Sigmoid colon (tissue), 4 donors: ENCODE results near the gene SEC61A1.

Source experiments
- EP300 ChIP-seq, 4 donors: sonication (generic); formaldehyde crosslinking; IDR thresholded peaks; one replicate each; pipeline ENCODE4 v1.6.1; 2017; ENCODE audit warnings: antibody characterized with exemption in 4 of 4
- POLR2A ChIP-seq, 2 donors: fragments of 450-650 bp; IDR thresholded peaks; one replicate each; pipeline ENCODE4 v1.6.1; 2016; ENCODE audit warnings: antibody characterized with exemption in 2 of 2, mild to moderate bottlenecking in 2 of 2, moderate library complexity in 2 of 2
- POLR2AphosphoS5 ChIP-seq, 4 donors: sonication (generic); formaldehyde crosslinking; IDR thresholded peaks; one replicate each; pipeline ENCODE4 v1.6.1; 2017; ENCODE audit warnings: antibody characterized with exemption in 4 of 4
- TF ChIP-seq, protein P1 (sequence below), 4 experiments: fragments of 450-650 bp in 3 of 4; fragments of 200-600 bp in 1 of 4; IDR thresholded peaks; one replicate each; pipeline ENCODE4 v1.5.1; 2016 to 2019; ENCODE audit warnings: antibody characterized with exemption in 4 of 4, mild to moderate bottlenecking in 3 of 4, moderate library complexity in 2 of 4

DNA sequence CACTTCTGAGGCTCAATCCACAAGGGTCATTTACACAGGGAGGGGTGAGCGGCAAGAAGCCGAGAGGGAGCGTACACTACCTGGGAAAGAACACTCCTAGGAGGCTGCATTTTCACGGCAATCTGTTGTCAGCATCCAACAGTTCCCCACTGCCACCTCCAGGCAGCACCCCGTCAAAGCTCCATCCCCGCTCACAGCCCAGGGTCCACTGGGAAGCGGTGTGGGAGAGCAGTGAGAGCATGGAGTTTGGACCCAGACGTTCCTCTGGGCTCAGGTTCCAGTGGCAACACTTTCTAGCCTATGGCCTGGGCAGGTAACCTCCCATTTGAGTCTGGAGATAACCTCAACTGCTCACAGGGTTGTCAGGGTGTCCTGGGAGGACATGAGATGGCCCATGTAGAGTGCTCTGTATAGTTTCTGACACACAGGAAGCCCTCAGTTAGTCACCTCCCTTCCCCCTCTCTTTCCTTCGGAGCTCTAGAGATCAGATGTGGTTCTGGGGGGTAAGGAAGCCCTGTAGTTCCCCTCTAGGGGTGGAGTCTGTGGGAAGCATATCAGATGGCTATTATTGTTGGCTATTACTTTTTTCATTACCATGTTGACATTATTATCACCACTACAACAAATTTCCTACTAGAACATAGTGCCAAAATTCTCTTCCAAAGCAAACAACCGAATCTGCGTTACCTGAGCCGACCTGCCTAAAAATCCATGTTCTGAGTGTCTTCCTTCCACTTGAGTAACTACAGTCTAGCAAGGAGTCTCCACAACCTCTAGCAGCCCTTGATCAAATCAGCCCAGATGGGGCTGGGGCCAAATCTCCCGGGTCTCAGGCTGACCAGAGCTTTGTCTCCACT, 42.3 kb downstream of the SEC61A1 start:
- TF ChIP-seq, protein P1, sequence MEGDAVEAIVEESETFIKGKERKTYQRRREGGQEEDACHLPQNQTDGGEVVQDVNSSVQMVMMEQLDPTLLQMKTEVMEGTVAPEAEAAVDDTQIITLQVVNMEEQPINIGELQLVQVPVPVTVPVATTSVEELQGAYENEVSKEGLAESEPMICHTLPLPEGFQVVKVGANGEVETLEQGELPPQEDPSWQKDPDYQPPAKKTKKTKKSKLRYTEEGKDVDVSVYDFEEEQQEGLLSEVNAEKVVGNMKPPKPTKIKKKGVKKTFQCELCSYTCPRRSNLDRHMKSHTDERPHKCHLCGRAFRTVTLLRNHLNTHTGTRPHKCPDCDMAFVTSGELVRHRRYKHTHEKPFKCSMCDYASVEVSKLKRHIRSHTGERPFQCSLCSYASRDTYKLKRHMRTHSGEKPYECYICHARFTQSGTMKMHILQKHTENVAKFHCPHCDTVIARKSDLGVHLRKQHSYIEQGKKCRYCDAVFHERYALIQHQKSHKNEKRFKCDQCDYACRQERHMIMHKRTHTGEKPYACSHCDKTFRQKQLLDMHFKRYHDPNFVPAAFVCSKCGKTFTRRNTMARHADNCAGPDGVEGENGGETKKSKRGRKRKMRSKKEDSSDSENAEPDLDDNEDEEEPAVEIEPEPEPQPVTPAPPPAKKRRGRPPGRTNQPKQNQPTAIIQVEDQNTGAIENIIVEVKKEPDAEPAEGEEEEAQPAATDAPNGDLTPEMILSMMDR (IDR thresholded peaks at IDR 0.05) = no peak
- TF ChIP-seq EP300 (IDR thresholded peaks at IDR 0.05) = no peak
- no peak for TF ChIP-seq POLR2A (IDR thresholded peaks at IDR 0.05)
- no peak for TF ChIP-seq POLR2AphosphoS5 (IDR thresholded peaks at IDR 0.05)
